Inferior parietal cortex (tissue), 1 donor: Measurements from ENCODE around the gene ASB5.
"Not testable (repeated sequence)": the region's sequence is repeated elsewhere in the genome, so short reads cannot be mapped to it uniquely, and the experiment has no call there.

ENCODE experiments used
- DNase-seq: peaks from one replicate; pipeline ENCODE4 v3.0.0-alpha.2; 2016; ENCODE audit errors: extremely low spot score

ASB5 gene

GRCh38 chr4:176268963-176269362 is at the start of gene ASB5:
TSS of gene ASB5 (minus strand) at chr4:176269222. CDS start at chr4:176269108, 114 bp downstream.
- DNase-seq: no peak

GRCh38 chr4:176313596-176314336 is 44.7 kb upstream of the ASB5 start:
- DNase-seq: no peak

GRCh38 chr4:176309772-176310171 is 40.8 kb upstream of the ASB5 start:
- DNase-seq: no peak

GRCh38 chr4:176309046-176309445 is 40.0 kb upstream of the ASB5 start:
- DNase-seq: no peak

- no peak for DNase-seq
These were observed 39.4 kb upstream of the ASB5 start for GRCh38 chr4:176308441-176308840.

- no peak for DNase-seq
These were observed 38.6 kb upstream of the ASB5 start for GRCh38 chr4:176307666-176307930.

- DNase-seq: no peak
These were observed 38.0 kb upstream of the ASB5 start for GRCh38 chr4:176306837-176307665.

GRCh38 chr4:176303938-176304337 is 34.9 kb upstream of the ASB5 start:
- no peak for DNase-seq

- no peak for DNase-seq
These were observed 33.6 kb upstream of the ASB5 start for GRCh38 chr4:176302283-176303275.

GRCh38 chr4:176300565-176300964 is 31.5 kb upstream of the ASB5 start:
- no peak for DNase-seq

GRCh38 chr4:176300036-176300435 is 31.0 kb upstream of the ASB5 start:
- no peak for DNase-seq

GRCh38 chr4:176298664-176299063 is 29.6 kb upstream of the ASB5 start:
- no peak for DNase-seq

GRCh38 chr4:176295907-176296306 is 26.9 kb upstream of the ASB5 start:
- not testable (repeated sequence) for DNase-seq

GRCh38 chr4:176293660-176294059 is 24.6 kb upstream of the ASB5 start:
- DNase-seq: no peak

- DNase-seq: no peak
These were observed 23.9 kb upstream of the ASB5 start for GRCh38 chr4:176292920-176293319.

- no peak for DNase-seq
These were observed 22.7 kb upstream of the ASB5 start for GRCh38 chr4:176291748-176292147.

- DNase-seq: no peak
These were observed 21.5 kb upstream of the ASB5 start for GRCh38 chr4:176290520-176290919.

GRCh38 chr4:176289561-176289960 is 20.5 kb upstream of the ASB5 start:
- DNase-seq: no peak

- DNase-seq: no peak
These were observed 19.0 kb upstream of the ASB5 start for GRCh38 chr4:176288020-176288419.

GRCh38 chr4:176287546-176287945 is 18.5 kb upstream of the ASB5 start:
- no peak for DNase-seq

GRCh38 chr4:176286728-176287127 is 17.7 kb upstream of the ASB5 start:
- DNase-seq: no peak

GRCh38 chr4:176279560-176279959 is 10.5 kb upstream of the ASB5 start:
- not testable (repeated sequence) for DNase-seq
